ENCODE measurements around the gene USP54.
"Not testable (repeated sequence)": the region's sequence is repeated elsewhere in the genome, so short reads cannot be mapped to it uniquely, and the experiment has no call there.

The USP54 gene

DNA sequence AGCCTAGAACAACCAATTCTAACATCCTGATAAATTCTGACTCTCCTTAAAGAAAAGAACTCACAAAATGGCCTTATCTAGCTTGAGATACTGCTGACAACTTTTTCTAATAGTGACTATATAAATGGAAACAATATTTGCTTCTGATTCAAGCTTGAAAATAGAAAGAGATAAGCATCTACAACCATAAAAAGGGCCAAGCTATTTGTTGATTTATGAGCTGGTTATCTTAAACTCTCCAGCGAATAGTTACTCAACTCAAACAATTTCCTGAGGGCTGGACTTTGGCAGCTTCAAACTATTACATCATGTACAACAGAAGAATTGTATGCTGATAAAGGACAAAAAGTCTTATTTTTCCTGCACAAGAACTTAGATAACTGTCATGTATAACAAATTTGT lies 4.6 kb downstream of the USP54 start:
- DNase-seq, result no peak

DNA sequence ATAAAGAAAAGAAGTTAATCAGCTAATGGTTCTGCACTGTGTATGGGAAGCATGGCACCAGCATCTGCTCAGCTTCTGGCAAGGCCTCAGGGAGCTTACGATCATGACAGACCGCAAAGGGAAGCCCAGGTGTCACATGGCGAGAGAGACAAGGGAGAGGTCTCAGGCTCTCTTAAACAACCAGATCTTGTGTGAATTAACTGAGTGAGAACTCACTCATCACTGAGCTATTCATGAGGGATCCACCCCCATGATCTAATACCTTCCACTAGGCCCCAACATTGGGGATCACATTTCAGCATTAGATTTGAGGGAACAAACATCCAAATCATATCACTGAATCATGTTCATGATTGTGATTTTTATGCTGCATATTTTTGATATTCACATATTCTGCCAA lies 5.8 kb downstream of the USP54 start:
- no peak for DNase-seq

DNA sequence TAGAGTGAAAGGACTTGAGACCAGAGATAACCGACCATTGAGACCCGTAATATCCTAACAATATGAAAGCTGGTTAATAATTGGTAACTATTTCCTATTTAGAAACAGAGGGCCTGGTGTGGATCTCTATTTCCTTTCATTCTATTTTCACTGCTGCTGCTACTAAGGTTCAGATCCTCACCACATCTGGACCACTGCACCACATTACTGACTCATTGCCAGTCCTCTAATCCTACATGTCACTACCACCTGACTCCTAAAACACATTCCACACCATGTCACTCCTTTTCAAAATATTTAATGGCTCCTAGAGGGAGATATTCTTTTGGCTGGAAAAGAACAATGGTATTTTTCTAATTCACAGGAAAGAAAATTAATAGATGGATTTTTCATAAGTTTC lies 6.4 kb downstream of the USP54 start:
- no peak for DNase-seq

DNA sequence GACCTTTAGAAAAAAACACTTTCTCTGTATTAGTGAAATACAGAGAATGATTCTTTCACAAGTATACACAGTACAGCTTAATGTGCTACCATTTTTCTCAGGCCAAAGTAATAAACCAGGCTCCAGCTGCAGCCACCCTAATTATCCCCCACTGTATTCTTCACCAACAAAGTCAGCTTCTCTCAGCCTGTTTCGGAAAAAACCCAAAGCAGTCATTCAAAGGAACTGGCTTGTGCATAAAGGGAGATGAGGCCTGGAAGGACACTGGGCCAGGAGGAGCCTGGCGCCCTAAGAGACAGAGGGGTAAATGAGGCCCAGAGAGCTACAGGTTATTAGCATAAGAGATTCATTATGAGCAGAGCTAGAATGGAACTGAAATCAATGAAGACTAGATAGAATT lies 9.2 kb downstream of the USP54 start:
- DNase-seq, result no peak

DNA sequence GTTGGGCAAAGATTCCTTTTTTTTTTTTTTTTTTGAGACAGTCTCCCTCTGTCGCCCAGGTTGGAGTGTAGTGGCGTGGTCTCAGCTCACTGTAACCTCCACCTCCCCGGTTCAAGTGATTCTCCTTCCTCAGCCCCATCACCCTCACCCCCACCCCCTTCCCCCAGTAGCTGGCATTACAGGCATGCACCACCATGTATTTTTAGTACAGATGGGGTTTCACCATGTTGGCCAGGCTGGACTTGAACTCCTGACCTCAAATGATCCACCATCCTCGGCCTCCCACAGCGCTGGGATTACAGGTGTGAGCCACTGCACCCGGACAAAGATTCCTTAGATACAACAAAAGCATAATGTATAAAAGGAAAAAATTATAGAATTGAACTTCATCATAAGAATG lies 12.2 kb downstream of the USP54 start:
- DNase-seq, result not testable (repeated sequence)

DNA sequence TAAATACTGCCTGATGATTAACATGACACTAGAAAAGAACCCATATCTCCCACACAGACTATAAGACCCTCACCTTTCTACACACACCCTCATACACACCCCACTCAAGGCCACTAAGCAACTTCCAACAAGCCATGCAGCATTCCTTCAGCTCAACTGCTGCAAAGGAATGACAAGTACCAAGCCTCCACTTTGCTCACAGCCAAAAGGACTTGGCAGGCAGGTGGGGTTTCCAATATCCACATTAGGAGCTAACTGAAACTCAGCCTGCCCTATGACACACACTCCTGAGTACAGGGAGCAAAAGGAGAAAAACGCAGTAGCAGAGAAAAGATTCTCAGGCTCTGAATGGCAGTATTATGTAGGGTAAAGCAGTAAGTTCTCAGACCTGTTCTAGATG lies 13.4 kb downstream of the USP54 start:
- no peak for DNase-seq

DNA sequence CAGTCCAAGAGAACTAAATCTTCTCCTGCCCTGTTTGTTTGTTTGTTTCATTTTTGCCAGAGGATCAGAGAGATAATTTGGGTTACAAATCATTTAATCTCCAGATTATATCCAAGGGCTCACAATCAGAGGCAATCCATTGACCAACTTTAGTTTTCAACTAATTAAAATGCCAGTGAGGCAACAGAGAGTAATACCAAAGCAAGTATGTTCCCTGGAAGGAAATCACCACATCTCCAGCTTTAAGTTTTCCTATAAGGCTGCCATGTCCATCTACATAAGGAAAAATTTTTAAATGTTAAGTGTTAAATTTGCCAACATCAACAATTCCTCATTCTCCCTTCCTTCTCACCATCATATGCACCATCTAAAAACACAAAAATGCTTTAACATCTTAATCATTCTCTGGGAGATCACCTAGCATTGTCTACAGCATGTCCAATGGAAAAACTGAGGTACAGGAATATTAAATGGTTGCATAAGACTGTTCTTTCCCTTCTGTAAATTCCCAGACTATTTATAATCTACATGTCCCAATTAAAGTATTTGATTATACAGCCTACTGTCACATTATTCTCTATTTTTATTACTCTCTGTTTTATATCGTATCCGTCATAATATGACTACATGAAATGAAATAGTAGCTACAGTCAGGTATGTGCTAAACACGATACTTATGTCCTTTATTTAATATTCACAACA lies 14.1 kb downstream of the USP54 start:
- no peak for DNase-seq

DNA sequence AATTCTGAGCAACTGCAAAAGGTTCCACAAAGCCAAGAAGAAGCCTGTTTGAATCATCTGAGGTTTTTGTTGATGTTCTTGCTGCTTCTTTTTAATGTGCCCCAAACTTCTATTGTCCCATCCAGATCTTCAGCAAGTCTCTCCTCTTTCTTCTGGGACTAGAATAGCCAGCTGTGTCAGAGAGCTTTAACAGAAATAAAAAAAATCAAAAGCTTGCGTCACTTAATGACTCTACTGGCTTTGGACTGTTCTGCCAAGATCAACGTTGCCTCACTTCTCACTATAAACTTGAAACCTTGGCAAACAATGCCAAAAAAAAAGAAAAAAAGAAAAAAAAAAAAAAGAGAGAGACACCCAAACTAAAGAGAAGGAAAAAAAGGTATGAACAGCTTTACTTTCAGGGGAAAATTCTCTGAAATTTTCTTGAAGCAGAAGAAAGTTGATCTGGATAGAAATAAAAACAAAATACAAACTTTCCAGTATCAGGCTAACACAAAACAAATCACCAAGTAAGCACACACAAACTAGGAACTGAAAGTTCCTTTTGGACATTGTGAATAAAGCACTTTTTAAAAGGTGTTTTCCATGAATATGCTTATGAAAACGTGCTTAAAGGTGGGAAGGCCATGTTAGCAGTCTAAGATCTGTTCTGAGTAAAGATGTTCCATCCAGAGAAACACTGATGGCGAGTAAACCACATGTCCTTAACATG lies 14.8 kb downstream of the USP54 start:
- DNase-seq, result no peak

DNA sequence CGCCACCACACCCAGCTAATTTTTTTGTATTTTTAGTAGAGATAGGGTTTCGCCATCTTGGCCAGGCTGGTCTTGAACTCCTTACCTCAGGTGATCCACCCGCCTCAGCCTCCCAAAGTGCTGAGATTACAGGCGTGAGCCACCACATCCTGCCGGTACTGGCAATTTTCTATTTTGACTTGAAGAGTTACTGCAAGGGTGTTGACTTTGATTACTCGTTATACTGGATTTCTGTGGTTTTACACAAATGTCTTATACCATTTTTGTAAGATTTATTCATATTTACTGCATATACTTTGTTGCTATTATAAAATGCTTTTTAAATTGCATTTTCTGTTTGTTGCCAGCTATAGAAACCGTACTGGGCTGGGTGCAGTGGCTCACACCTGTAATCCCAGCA lies 24.1 kb downstream of the USP54 start:
- DNase-seq, result not testable (repeated sequence)

DNA sequence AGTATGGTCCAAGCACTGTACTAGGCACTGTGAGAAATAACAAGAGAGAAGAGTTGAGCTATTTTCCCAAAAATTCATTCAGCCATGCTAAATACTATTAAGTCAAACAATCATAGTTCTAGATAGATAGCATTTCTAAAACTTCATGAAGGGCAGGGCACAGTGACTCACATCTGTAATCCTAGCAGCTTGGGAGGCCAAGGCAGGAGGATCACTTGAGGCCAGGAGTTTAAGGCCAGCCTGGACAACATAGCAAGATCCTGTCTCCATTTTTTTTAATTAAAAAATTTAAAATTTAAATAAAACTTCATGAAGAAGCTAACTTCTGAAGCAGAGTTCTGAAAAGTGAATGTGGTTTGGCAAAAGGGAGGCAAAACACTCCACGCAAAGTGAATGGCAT lies 29.9 kb downstream of the USP54 start:
- DNase-seq, result no peak

DNA sequence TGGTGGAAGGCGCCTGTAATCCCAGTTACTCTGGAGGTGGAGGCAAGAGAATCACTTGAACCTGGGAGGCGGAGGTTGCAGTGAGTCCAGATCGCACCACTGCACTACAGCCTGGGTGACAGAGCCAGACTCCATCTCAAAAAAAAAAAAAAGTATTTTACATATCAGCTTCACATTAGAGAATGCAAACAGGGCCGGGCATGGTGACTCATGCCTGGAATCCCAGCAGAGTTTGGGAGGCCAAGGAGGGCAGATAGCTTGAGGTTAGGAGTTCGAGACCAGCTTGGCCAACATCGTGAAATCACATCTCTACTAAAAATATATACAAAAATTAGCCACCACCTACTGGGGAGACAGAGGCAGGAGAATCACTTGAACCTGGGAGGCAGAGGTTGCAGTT lies 31.6 kb downstream of the USP54 start:
- no peak for DNase-seq

DNA sequence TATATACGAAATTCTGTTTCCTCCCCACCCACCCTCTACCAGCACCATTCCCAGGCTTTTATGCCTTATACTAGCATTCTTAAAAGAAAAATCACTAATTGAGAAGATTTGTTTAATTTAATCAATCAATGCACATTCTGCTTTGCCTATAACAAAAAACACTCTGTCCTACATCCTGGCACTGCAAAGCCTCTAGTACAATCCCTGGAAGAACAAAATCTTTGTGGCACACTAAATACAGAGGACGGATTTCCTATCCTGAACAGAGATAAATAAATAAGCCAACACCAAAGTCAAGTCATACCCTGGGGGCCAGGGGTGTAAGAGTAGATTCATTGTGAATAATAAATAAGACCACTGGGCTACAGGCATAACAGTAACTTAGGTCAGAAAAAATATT lies 34.3 kb downstream of the USP54 start:
- DNase-seq, result no peak

DNA sequence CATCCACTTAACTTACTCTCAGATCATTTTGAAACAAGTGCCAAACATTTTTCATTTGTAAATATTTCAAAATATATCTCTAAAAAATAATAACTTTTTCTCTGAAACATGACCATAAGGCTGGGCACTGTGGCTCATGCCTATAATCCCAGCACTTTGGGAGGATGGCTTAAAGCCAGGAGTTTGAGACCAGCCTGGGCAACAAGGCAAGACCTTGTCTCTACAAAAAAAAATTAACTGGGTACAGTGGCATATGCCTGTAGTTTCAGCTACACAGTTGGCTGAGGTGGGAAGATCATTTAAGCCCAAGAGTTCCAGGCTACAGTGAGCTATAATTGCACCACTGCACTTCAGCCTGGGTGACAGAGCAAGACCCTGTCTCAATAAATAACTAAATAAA lies 36.4 kb downstream of the USP54 start:
- DNase-seq, result no peak

DNA sequence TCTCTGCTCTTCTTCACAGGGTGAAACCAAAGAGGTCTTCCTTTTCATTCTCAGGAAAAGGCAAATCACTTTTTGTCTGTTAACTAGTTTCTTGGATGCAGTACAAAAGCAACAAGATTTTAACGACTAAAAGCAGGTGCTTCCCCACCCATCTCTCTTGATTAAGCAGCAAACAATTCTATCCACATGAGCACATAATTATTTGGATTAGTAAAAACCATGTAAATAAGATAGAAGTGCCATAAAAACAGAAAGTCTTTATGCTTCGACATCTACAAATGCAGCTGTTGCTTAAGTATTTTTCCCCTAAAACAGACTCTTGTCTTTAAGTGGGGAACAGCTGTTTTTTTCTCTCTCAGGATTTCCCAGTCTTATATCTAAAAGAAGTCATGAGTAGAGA lies 37.4 kb downstream of the USP54 start:
- DNase-seq, result no peak

DNA sequence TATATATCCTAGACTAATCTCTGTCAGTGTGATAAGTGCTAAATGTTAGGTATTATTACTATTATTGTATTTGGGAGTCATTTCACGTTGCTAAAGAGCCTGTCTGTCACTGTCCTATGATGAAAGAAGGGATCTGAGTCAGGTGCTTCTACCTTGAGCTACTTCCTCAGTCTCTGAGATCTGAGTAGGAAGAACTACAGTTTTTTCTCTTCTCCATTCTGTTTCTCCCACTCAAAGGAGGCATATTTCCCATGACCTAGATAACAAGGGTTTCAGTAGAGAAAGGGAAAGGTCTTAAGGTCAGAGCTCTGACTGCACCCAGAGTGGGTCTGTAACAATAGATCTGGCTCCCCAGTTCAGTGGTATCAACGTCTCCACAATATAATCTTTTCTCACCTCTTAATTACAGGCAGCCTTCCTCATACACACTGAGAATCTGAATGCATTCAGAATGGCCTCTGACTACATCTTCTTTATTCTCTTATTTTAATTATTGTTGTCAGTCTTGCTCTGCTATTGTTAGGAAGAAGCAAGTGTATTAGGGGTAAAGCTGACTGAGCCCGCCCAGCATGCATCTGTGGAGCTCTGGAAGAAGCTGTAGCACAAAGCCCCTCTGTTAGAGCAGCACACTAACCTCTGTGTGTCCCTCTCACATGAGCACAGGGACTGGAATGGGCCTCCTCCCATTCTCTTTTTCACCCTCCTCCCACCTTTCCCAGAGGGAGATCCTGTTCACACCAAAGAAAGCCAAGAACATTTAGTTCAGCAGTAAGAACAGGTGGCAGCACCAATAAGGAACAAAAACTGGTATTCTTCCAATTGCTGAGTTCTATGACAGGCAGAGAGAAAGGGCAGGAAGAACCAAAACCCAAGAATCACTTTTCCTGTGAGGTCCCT lies 38.1 kb downstream of the USP54 start:
- DNase-seq, result no peak

DNA sequence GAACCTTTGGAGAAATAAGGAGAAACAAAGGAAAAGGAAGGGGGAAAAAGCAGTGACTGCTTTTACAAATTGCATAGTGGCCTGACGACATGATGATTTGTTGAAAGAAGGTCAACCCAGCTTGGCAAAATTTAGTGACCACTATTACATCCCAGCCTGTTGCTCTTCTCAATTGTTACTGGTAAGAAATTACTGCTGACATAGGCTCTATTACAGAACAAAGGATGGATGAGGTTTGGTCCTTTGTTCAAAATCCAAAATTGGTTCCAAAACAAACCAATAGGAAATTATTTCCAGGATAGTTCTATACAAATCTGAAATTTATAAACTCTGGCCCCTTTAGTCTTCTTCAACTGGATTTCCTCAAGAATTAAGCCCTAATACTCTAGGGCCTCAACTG lies 39.6 kb downstream of the USP54 start:
- no peak for DNase-seq

DNA sequence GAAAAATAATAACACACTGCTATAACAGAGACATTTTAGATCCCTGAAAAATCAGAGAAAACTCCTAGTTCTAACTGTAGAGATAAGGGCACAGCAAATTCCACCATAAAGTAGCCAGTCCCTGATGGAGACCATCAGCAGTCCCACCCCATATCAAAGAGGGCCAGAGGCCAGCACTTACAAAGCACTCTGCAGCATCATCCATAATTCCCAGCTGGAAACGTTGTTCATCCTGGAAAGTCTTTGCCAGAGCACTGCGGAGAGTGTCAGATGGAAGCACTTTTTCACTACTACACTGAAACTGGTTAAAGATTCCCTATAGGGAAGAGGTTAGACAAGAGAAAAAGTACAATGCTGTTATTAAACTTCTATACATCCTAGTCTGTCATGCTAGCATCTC lies 45.8 kb downstream of the USP54 start:
- DNase-seq, result no peak

DNA sequence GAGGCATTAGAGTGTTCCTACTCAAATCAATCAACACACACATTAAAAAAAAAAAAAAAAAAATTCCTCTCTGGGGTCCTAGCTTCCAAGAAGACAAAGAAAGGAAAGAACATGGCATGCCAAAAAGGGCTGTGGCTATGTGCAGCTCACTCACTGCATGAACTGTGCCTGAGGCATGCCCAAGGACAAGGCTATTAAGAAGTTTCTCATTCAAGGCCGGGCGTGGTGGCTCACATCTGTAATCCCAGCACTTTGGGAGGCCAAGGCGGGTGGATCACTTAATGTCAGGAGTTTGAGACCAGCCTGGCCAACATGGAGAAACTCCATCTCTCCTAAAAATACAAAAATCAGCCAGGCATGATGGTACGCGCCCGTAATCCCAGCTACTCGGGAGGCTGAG lies 53.4 kb downstream of the USP54 start:
- no peak for DNase-seq

DNA sequence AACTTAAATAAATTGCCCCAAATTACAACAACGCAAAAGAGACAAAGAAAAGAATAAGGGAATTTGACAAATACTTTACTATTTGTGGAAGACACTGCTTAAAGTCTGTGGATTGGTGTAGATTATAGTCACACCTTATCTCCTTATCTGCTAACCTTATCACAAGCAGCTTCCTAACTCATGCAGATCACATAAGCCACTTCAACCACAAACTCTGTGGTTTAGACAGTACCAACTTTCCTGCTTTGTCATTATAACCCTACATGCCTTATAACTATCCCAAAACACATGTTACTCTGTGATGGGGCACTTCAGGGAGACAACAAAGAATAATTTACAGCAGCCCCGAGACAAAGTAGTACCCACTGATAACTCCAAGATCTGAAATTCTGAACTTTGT lies 53.9 kb downstream of the USP54 start:
- DNase-seq, result no peak

DNA sequence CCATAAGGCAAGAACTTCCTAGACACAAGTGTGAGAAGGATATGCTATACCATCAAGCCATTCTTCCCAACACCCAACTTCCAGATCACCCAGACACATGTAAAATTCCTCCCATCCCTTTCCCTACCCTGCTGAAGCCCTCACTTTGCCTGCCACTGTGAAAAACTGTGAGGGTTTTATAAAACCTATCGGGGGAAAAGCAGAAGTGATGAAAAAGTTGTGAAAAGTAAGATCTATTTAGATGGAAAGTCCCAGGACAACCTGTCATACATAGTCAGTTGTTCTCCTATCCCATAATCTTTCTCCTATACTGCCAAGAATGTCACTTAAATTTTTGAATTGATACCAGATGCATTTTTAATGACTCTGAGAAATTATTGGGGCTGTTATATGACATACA lies 56.3 kb downstream of the USP54 start:
- DNase-seq, result no peak

DNA sequence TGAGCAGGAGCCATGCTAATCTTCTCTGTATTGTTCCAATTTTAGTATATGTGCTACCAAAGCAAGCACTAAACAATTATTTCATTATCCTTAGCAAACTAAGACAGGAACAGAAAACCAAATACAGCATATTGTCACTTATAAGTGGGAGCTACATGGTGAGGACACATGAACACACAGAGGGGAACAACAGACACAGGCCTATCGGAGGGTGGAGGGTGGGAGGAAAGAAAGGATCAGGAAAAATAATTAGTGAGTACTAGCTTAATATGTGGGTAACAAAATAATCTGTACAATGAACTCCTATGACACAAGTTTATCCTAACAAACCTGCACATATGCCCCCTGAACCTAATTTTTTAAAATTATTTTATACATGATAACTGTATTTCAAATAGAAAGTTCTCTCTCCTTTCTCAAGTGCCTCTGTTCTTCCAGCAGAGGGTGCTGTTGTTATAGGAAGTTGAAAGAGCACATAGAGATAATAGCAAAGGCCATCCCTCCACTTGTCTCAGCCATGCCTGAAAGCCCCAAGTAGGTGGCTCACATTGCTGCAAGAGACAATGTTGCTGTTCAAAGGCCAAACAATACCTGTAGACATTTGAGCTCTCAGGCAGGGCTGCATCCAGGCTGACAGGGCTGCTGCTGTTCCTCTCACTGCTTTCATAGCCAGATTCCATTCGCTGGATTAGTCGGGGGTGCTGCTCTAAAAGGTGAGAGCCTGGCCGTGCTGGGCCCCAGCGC lies 61.9 kb downstream of the USP54 start:
- DNase-seq, result peak; percentile 44

DNA sequence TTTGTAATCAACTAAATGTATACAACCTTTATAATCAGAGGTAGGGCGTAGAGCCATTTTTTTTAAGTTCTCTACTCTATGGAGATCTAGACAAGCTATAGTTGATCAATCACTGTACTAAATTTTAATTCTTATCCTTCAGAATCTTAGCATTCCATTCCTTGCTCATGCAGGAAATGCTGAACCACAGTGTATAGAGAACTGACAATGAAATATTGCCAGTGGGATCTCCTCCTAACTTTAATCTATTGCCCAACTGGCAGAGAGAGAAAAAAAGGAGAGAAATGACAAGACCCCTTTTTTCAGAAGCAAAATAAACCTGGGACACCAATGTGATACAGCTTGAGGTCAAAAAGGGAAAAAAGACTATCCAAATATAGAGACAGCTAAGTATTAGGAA lies 68.9 kb downstream of the USP54 start:
- DNase-seq, result no peak

DNA sequence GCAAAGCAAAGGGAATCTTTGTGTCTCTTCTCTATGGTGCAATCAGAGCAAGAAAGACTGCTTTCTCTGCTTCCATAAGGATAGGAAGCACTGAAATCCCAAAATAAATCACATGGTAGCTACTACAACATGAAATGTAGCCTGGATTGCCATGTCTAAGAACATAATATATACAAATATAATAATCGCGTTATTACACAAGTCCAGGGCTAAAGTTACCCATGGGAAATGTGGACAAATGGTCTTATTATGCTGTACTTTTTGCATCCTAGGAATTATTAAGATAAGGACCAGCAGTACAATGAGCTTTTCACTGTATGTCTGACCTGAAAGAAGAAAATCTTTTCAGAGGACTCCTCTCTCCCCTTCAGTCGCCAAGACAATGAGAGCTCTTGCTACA lies 71.8 kb downstream of the USP54 start:
- no peak for DNase-seq

All from activated T-cell treated with anti-CD3 and anti-CD28 coated beads, Interleukin-2, amount 50 U/mL, for 1 hour (primary cell).